Measurements from ENCODE around the gene PLXNC1.
"Not testable (repeated sequence)": the region's sequence is repeated elsewhere in the genome, so short reads cannot be mapped to it uniquely, and the experiment has no call there.

Gene PLXNC1

GRCh38 chr12:94304012-94304411, 155.6 kb downstream of the PLXNC1 start:
- DNase-seq: no peak

GRCh38 chr12:94304566-94305061, 156.2 kb downstream of the PLXNC1 start:
- DNase-seq: no peak

GRCh38 chr12:94305130-94305957, 157.0 kb downstream of the PLXNC1 start:
- no peak for DNase-seq

GRCh38 chr12:94308612-94309011, 160.2 kb downstream of the PLXNC1 start:
- no peak for DNase-seq

- no peak for DNase-seq
Observed at GRCh38 chr12:94309373-94309772, 161.0 kb downstream of the PLXNC1 start.

- no peak for DNase-seq
Observed at GRCh38 chr12:94312378-94312777, 164.0 kb downstream of the PLXNC1 start.

- DNase-seq: not testable (repeated sequence)
Observed at GRCh38 chr12:94316600-94316999, 168.2 kb downstream of the PLXNC1 start.

- no peak for DNase-seq
Observed at GRCh38 chr12:94318181-94318580, 169.8 kb downstream of the PLXNC1 start.

GRCh38 chr12:94320109-94320508, 171.7 kb downstream of the PLXNC1 start:
- no peak for DNase-seq

GRCh38 chr12:94322346-94322745, 174.0 kb downstream of the PLXNC1 start:
- no peak for DNase-seq

- DNase-seq: no peak
Observed at GRCh38 chr12:94326234-94326633, 177.9 kb downstream of the PLXNC1 start.

GRCh38 chr12:94326727-94327126, 178.3 kb downstream of the PLXNC1 start:
- no peak for DNase-seq

- DNase-seq: no peak
Observed at GRCh38 chr12:94327809-94328208, 179.4 kb downstream of the PLXNC1 start.

- DNase-seq: no peak
Observed at GRCh38 chr12:94329366-94329765, 181.0 kb downstream of the PLXNC1 start.

- DNase-seq: no peak
Observed at GRCh38 chr12:94333396-94333795, 185.0 kb downstream of the PLXNC1 start.

- no peak for DNase-seq
Observed at GRCh38 chr12:94336211-94336925, 188.0 kb downstream of the PLXNC1 start.

- DNase-seq: no peak
Observed at GRCh38 chr12:94338006-94338794, 189.8 kb downstream of the PLXNC1 start.

GRCh38 chr12:94340573-94340972, 192.2 kb downstream of the PLXNC1 start:
- no peak for DNase-seq

GRCh38 chr12:94353130-94353529, 204.8 kb downstream of the PLXNC1 start:
- no peak for DNase-seq

Data from activated gamma-delta T cell (primary cell).